ENCODE results near the gene HECW1.

The HECW1 gene

GRCh38 chr7:43283706-43284105 is 171.3 kb downstream of the HECW1 start:
- TF ChIP-seq ZBTB7A (IDR thresholded peaks at IDR 0.05; ENCODE audit: low read depth) (no peak), CEBPB (IDR thresholded peaks at IDR 0.05) (no peak), TCF12 (IDR thresholded peaks at IDR 0.05; ENCODE audit: low read depth) (no peak), MAX (IDR thresholded peaks at IDR 0.05) (no peak), NFIC (IDR thresholded peaks at IDR 0.05) (no peak), CREB1 (IDR thresholded peaks at IDR 0.05; ENCODE audit: low read depth) (no peak), EGR1 (IDR thresholded peaks at IDR 0.05) (no peak), EP300 (IDR thresholded peaks at IDR 0.05; ENCODE audit: borderline replicate concordance) (no peak), RAD21 (IDR thresholded peaks at IDR 0.05; ENCODE audit: low read depth) (no peak), YY1 (IDR thresholded peaks at IDR 0.05; ENCODE audit: low read depth) (no peak), TEAD4 (IDR thresholded peaks at IDR 0.05) (no peak), FOXM1 (IDR thresholded peaks at IDR 0.05; ENCODE audit: borderline replicate concordance, low read depth) (no peak), TAF1 (IDR thresholded peaks at IDR 0.05; ENCODE audit: low read depth) (no peak)
- TF ChIP-seq, protein P1, sequence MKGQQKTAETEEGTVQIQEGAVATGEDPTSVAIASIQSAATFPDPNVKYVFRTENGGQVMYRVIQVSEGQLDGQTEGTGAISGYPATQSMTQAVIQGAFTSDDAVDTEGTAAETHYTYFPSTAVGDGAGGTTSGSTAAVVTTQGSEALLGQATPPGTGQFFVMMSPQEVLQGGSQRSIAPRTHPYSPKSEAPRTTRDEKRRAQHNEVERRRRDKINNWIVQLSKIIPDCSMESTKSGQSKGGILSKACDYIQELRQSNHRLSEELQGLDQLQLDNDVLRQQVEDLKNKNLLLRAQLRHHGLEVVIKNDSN (IDR thresholded peaks at IDR 0.05) = no peak
- TF ChIP-seq, protein P2, sequence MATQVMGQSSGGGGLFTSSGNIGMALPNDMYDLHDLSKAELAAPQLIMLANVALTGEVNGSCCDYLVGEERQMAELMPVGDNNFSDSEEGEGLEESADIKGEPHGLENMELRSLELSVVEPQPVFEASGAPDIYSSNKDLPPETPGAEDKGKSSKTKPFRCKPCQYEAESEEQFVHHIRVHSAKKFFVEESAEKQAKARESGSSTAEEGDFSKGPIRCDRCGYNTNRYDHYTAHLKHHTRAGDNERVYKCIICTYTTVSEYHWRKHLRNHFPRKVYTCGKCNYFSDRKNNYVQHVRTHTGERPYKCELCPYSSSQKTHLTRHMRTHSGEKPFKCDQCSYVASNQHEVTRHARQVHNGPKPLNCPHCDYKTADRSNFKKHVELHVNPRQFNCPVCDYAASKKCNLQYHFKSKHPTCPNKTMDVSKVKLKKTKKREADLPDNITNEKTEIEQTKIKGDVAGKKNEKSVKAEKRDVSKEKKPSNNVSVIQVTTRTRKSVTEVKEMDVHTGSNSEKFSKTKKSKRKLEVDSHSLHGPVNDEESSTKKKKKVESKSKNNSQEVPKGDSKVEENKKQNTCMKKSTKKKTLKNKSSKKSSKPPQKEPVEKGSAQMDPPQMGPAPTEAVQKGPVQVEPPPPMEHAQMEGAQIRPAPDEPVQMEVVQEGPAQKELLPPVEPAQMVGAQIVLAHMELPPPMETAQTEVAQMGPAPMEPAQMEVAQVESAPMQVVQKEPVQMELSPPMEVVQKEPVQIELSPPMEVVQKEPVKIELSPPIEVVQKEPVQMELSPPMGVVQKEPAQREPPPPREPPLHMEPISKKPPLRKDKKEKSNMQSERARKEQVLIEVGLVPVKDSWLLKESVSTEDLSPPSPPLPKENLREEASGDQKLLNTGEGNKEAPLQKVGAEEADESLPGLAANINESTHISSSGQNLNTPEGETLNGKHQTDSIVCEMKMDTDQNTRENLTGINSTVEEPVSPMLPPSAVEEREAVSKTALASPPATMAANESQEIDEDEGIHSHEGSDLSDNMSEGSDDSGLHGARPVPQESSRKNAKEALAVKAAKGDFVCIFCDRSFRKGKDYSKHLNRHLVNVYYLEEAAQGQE (IDR thresholded peaks at IDR 0.05; ENCODE audit: low read depth) = no peak

GRCh38 chr7:43289826-43290225 is 177.4 kb downstream of the HECW1 start:
- TF ChIP-seq CREB1 (IDR thresholded peaks at IDR 0.05; ENCODE audit: low read depth) (no peak), YY1 (IDR thresholded peaks at IDR 0.05; ENCODE audit: low read depth) (no peak), MAX (IDR thresholded peaks at IDR 0.05) (no peak), TEAD4 (IDR thresholded peaks at IDR 0.05) (no peak), NFIC (IDR thresholded peaks at IDR 0.05) (no peak), RAD21 (IDR thresholded peaks at IDR 0.05; ENCODE audit: low read depth) (no peak), TAF1 (IDR thresholded peaks at IDR 0.05; ENCODE audit: low read depth) (no peak), FOXM1 (IDR thresholded peaks at IDR 0.05; ENCODE audit: borderline replicate concordance, low read depth) (no peak), TCF12 (IDR thresholded peaks at IDR 0.05; ENCODE audit: low read depth) (no peak), ZBTB7A (IDR thresholded peaks at IDR 0.05; ENCODE audit: low read depth) (no peak), CEBPB (IDR thresholded peaks at IDR 0.05) (no peak), EP300 (IDR thresholded peaks at IDR 0.05; ENCODE audit: borderline replicate concordance) (no peak), EGR1 (IDR thresholded peaks at IDR 0.05) (no peak)
- TF ChIP-seq, protein P2 (IDR thresholded peaks at IDR 0.05; ENCODE audit: low read depth) = no peak
- TF ChIP-seq, protein P1 (IDR thresholded peaks at IDR 0.05) = no peak

- no peak for TF ChIP-seq EGR1 (IDR thresholded peaks at IDR 0.05)
- TF ChIP-seq NFIC (IDR thresholded peaks at IDR 0.05) = no peak
- TF ChIP-seq, protein P2 (IDR thresholded peaks at IDR 0.05; ENCODE audit: low read depth) = no peak
- no peak for TF ChIP-seq MAX (IDR thresholded peaks at IDR 0.05)
- TF ChIP-seq TAF1 (IDR thresholded peaks at IDR 0.05; ENCODE audit: low read depth) = no peak
- TF ChIP-seq, protein P1 (IDR thresholded peaks at IDR 0.05) = no peak
- TF ChIP-seq FOXM1 (IDR thresholded peaks at IDR 0.05; ENCODE audit: borderline replicate concordance, low read depth) = no peak
- TF ChIP-seq TCF12 (IDR thresholded peaks at IDR 0.05; ENCODE audit: low read depth) = no peak
- TF ChIP-seq CREB1 (IDR thresholded peaks at IDR 0.05; ENCODE audit: low read depth) = no peak
- no peak for TF ChIP-seq RAD21 (IDR thresholded peaks at IDR 0.05; ENCODE audit: low read depth)
- no peak for TF ChIP-seq CEBPB (IDR thresholded peaks at IDR 0.05)
- no peak for TF ChIP-seq ZBTB7A (IDR thresholded peaks at IDR 0.05; ENCODE audit: low read depth)
- TF ChIP-seq TEAD4 (IDR thresholded peaks at IDR 0.05) = no peak
- no peak for TF ChIP-seq EP300 (IDR thresholded peaks at IDR 0.05; ENCODE audit: borderline replicate concordance)
- TF ChIP-seq YY1 (IDR thresholded peaks at IDR 0.05; ENCODE audit: low read depth) = no peak
Measured at GRCh38 chr7:43290978-43291377, 178.5 kb downstream of the HECW1 start.
